Measurements from ENCODE around the gene ADAMTSL2. TPM values are rescaled to one million over a fixed set of nuclear protein-coding genes. Genes with fewer than 3 reads are reported as not detected.

ADAMTSL2 gene
- total and polyA plus RNA-seq, 4 donors = 1.8 to 18.2 (median 7.7) TPM

DNA sequence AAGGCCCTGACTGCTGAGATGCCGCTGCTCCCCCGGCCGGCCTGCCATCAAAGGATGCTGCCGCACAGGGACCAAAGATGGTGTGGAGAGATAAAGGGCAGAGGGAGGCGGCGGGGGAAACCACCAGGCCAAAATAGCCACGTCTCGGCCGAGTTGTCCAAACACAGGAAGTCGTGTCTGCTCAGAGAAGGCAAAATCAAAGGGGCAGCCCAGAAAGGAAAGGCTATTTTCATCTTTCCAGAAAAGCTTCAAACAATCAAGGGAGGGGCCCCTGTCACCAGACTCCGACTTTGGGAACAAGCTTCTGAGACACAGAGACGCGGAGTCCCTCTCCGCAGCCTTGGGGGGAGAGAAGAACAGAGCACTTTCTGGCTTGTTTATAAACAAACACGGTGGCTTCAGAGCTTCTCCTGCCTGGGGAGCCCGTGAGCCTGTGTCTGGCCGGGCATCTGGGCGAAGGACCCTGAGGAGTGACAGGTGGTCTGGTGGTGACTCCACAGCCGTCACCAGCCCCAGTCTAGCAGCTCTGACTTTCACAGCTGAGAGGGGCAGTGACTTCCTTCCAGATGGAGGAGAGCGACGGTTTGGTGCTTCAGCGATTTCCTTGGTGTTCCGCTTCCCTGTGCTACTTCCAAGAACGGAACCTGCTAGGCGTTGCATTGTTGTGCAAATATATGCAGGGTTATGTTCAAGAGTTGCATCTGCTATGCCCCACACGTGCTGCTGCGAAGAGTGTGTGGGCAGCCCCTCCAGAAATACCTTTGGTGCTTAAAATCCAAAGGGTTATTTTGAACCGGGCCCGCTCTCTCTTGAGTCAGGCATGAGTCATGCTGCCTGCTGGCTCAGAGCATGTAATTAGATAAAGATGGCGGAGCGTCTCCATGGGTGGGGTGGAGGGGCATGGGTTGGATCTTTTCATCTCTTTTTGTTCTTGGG, 24.0 kb downstream of the ADAMTSL2 start:
- Histone ChIP-seq H3K9me3 (ENCODE audit: control insufficient read depth in 4 of 4, low read length in 3 of 4) (no peaks in the 10 kb centered on the region), H3K9ac (ENCODE audit: low read depth in 1 of 2, low read length in 2 of 2) (no peak overlapping the region), H3K27me3 (ENCODE audit: control insufficient read depth in 4 of 4, insufficient read depth in 4 of 4, low read length in 3 of 4) (no peaks in the 10 kb centered on the region), H3K4me3 (ENCODE audit: low read depth in 1 of 3, low read length in 3 of 3) (no peak overlapping the region), H3K4me1 (ENCODE audit: control insufficient read depth in 4 of 4, insufficient read depth in 4 of 4, low read length in 3 of 4) (peaks cover 0 to 14% (median 4%) of the 10 kb centered on the region in 4 donors), H3K27ac (ENCODE audit: low read depth in 1 of 2, low read length in 2 of 2) (peak overlapping the region in 1 of 2 donors; percentile 36), H3K36me3 (ENCODE audit: control insufficient read depth in 4 of 4, insufficient read depth in 3 of 4, low read depth in 1 of 4, low read length in 3 of 4) (peaks cover 0 to 14% (median 1%) of the 10 kb centered on the region in 4 donors)
- 64% methylated on average over 31 of the region's 31 CpGs for WGBS
- DNase-seq (ENCODE audit: low spot score) = no peak
- TF ChIP-seq FOXA2 (IDR thresholded peaks at IDR 0.05) (no peak), JUND (IDR thresholded peaks at IDR 0.05) (peak; percentile 27 to 55), EGR1 (IDR thresholded peaks at IDR 0.05; ENCODE audit: low read depth in 2 of 2) (no peak)

- H3K9me3 ChIP-seq (ENCODE audit: control insufficient read depth in 4 of 4, low read length in 3 of 4) = no peaks in the 10 kb centered on the region
- H3K27ac ChIP-seq (ENCODE audit: low read depth in 1 of 2, low read length in 2 of 2) = no peak overlapping the region
- DNase-seq (ENCODE audit: low spot score) = no peak
- H3K27me3 ChIP-seq (ENCODE audit: control insufficient read depth in 4 of 4, insufficient read depth in 4 of 4, low read length in 3 of 4) = no peaks in the 10 kb centered on the region
- WGBS = 88% methylated on average over 15 of the region's 15 CpGs
- peaks cover 0 to 14% (median 4%) of the 10 kb centered on the region in 4 donors for H3K4me1 ChIP-seq (ENCODE audit: control insufficient read depth in 4 of 4, insufficient read depth in 4 of 4, low read length in 3 of 4)
- TF ChIP-seq YY1 (IDR thresholded peaks at IDR 0.05) = no peak
- no peak for TF ChIP-seq SP1 (IDR thresholded peaks at IDR 0.05)
- TF ChIP-seq, protein P1, sequence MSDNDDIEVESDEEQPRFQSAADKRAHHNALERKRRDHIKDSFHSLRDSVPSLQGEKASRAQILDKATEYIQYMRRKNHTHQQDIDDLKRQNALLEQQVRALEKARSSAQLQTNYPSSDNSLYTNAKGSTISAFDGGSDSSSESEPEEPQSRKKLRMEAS (IDR thresholded peaks at IDR 0.05) = no peak
- TF ChIP-seq JUND (IDR thresholded peaks at IDR 0.05) = no peak
- no peak for TF ChIP-seq FOXA2 (IDR thresholded peaks at IDR 0.05)
- TF ChIP-seq GABPA (IDR thresholded peaks at IDR 0.05 in 1 of 2, conservative IDR thresholded peaks at IDR 0.05 in 1 of 2) = no peak
- TF ChIP-seq HNF4G (IDR thresholded peaks at IDR 0.05) = no peak
- no peak for TF ChIP-seq ZBTB33 (IDR thresholded peaks at IDR 0.05)
- H3K36me3 ChIP-seq (ENCODE audit: control insufficient read depth in 4 of 4, insufficient read depth in 3 of 4, low read depth in 1 of 4, low read length in 3 of 4) = peaks cover 0 to 10% (median 0%) of the 10 kb centered on the region in 4 donors
- H3K4me3 ChIP-seq (ENCODE audit: low read depth in 1 of 3, low read length in 3 of 3) = no peak overlapping the region
- H3K9ac ChIP-seq (ENCODE audit: low read depth in 1 of 2, low read length in 2 of 2) = no peak overlapping the region
These were observed 25.8 kb downstream of the ADAMTSL2 start for GRCh38 chr9:133560311-133560710.

GRCh38 chr9:133560944-133561343, 26.4 kb downstream of the ADAMTSL2 start:
- no peak for DNase-seq (ENCODE audit: low spot score)
- H3K36me3 ChIP-seq (ENCODE audit: control insufficient read depth in 4 of 4, insufficient read depth in 3 of 4, low read depth in 1 of 4, low read length in 3 of 4) = peaks cover 0 to 4% (median 0%) of the 10 kb centered on the region in 4 donors
- WGBS = 97% methylated on average over 22 of the region's 22 CpGs
- no peaks in the 10 kb centered on the region for H3K27me3 ChIP-seq (ENCODE audit: control insufficient read depth in 4 of 4, insufficient read depth in 4 of 4, low read length in 3 of 4)
- no peak overlapping the region for H3K9ac ChIP-seq (ENCODE audit: low read depth in 1 of 2, low read length in 2 of 2)
- H3K9me3 ChIP-seq (ENCODE audit: control insufficient read depth in 4 of 4, low read length in 3 of 4) = no peaks in the 10 kb centered on the region
- no peak for TF ChIP-seq HNF4A (conservative IDR thresholded peaks at IDR 0.05)
- no peak for TF ChIP-seq FOXA2 (IDR thresholded peaks at IDR 0.05)
- no peak for TF ChIP-seq RAD21 (IDR thresholded peaks at IDR 0.05)
- TF ChIP-seq RXRA (IDR thresholded peaks at IDR 0.05) = no peak
- TF ChIP-seq REST (IDR thresholded peaks at IDR 0.05) = no peak
- TF ChIP-seq JUND (IDR thresholded peaks at IDR 0.05) = no peak
- no peak for TF ChIP-seq TAF1 (conservative IDR thresholded peaks at IDR 0.05)
- TF ChIP-seq, protein P2, sequence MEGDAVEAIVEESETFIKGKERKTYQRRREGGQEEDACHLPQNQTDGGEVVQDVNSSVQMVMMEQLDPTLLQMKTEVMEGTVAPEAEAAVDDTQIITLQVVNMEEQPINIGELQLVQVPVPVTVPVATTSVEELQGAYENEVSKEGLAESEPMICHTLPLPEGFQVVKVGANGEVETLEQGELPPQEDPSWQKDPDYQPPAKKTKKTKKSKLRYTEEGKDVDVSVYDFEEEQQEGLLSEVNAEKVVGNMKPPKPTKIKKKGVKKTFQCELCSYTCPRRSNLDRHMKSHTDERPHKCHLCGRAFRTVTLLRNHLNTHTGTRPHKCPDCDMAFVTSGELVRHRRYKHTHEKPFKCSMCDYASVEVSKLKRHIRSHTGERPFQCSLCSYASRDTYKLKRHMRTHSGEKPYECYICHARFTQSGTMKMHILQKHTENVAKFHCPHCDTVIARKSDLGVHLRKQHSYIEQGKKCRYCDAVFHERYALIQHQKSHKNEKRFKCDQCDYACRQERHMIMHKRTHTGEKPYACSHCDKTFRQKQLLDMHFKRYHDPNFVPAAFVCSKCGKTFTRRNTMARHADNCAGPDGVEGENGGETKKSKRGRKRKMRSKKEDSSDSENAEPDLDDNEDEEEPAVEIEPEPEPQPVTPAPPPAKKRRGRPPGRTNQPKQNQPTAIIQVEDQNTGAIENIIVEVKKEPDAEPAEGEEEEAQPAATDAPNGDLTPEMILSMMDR (IDR thresholded peaks at IDR 0.05; ENCODE audit: low read depth, low read length, missing input control) = no peak
- no peak for TF ChIP-seq NR2F2 (IDR thresholded peaks at IDR 0.05)
- no peak for TF ChIP-seq GABPA (IDR thresholded peaks at IDR 0.05 in 1 of 2, conservative IDR thresholded peaks at IDR 0.05 in 1 of 2)
- no peak for TF ChIP-seq YY1 (IDR thresholded peaks at IDR 0.05)
- TF ChIP-seq, protein P1 (IDR thresholded peaks at IDR 0.05) = no peak
- TF ChIP-seq EGR1 (IDR thresholded peaks at IDR 0.05; ENCODE audit: low read depth in 2 of 2) = no peak
- TF ChIP-seq ATF3 (IDR thresholded peaks at IDR 0.05) = no peak
- peaks cover 0 to 14% (median 4%) of the 10 kb centered on the region in 4 donors for H3K4me1 ChIP-seq (ENCODE audit: control insufficient read depth in 4 of 4, insufficient read depth in 4 of 4, low read length in 3 of 4)
- H3K4me3 ChIP-seq (ENCODE audit: low read depth in 1 of 3, low read length in 3 of 3) = no peak overlapping the region
- H3K27ac ChIP-seq (ENCODE audit: low read depth in 1 of 2, low read length in 2 of 2) = no peak overlapping the region
